NCI-H1930 (cell line): ENCODE results near the gene MAFG.
"Not testable (repeated sequence)": the region's sequence is repeated elsewhere in the genome, so short reads cannot be mapped to it uniquely, and the experiment has no call there.

ENCODE experiments used
- DNase-seq, 2 experiments: peaks; one replicate each; lab custom pipeline; 2025; lab: John Stamatoyannopoulos, UW

The MAFG gene

GRCh38 chr17:81958633-81959342, 31.3 kb upstream of the MAFG start:
- DNase-seq = no peak

DNA sequence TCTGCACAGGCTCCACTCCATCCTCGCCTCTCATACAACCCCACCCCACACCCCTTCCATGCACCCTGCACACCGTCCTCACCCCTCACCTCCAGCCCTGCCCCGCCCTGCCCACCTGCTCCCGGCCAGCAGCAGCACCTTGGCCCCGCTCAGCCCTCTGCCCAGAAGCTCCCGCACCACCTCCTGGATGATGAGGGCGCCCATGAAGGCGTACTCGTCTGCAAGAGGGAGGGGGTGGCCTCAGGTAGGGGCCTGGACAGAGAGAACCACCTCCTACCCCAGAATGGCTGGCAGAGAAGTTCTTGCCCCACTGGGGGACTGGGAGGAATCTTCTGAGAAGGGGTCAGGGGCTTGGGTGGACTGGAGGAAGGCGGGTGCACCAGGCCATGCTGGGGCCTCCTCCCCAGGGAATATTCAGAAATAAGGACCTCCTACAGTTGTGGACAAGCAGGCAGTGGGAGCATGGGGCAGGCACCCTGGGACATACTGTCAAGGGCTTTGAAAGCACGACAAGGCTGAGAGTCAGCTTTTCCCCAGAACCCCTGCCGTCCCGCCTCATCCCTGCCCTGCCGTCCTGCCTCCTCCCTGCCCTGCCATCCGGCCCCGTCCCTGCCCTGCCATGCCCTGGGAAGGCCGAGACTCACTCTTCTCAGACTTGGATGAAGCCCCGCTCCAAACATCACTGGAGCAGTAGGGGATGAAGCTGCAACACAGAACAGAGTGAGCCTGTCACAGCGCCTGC, 30.3 kb upstream of the MAFG start:
- DNase-seq = no peak

GRCh38 chr17:81956607-81957589, 29.4 kb upstream of the MAFG start:
- no peak for DNase-seq

DNA sequence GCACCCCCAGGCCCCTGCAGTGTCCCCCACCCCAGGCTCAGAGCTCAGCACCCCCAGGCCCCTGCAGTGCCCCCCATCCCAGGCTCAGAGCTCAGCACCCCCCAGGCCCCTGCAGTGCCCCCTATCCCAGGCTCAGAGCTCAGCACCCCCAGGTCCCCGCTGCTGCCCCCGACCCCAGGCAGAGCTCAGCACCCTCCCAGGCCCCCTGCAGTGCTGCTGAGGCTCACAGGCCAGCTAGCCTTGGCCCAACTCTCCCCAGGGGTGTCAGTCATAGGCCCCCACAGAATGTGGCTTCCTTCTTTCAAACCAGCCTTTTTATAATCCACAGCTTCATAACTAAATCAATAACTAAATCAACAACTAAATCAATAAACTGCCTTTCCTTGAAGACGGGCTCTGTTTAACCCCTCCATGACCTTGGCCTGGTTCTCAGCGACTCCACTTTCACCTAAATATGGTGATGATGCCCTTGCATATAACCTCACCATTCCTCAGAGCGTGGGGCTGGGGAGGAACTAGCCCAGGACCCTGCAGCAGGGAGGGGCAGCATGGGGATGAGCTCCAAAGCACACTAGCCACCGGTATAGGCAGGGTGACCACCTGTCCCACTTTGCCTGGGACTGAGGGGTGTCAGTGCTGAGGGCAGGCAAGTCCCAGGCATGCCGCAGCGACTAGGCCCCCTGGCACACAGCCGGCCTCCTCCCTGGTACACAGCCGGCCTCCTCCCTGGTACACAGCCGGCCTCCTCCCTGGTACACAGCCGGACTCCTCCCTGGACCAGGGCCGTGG, 28.4 kb upstream of the MAFG start:
- no peak for DNase-seq

GRCh38 chr17:81955058-81955681, 27.6 kb upstream of the MAFG start:
- no peak for DNase-seq

DNA sequence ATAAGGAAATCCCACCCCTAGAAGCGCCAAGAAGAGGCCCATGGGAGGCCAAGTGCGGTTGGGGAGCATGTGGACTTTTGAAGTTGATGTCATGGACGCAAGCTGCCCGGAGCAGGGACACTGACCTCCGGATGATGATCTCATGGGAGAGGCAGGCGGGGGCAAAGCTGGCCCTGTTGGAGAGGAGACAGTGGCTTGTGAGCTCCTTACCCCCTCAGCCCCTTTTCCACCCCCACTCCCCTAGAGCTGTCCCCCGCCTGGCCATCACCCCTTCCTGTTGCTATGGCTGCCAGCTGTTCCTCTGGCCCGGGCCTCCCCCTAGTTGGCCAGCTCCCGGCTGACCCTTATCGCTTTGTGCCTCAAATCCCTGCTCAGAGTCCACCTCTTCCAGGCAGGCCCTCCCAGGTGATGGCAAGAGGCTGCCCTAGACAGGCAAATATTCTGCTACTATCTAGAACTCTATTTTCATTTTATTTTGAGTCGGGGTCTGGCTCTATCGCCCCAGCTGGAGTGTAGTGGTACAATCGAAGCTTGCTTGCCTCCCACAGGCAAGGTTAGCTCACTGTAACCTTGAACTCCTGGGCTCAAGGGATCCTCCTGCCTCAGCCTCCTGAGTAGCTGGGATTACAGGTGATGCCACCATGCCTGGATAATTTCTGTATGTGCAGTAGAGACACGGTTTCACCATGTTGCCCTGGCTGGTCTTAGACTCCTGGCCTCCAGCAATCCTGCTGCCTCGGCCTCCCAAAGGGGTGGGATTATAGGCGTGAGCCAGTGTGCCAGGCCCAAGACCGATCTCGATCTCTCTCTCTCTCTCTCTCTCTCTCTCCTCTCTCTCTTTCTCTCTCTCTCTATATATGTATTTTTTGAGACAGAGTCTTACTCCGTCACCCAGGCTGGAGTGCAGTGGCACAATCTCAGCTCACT, 26.9 kb upstream of the MAFG start:
- no peak for DNase-seq

DNA sequence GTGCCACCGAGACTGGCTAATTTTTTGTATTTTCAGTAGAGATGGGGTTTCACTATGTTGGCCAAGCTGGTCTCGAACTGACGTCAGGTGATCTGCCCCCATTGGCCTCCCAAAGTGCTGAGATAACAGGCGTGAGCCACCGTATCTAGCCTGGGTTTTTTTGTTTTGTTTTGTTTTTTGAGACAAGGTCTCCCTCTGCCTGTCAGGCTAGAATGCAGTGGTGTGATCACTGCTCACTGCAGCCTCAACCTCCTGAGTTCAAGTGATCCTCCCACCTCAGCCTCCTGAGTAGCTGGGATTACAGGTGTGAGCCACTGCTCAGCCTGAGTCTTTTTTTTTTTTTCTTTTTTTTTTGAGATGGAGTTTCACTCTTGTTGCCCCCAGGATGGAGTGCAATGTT, 25.9 kb upstream of the MAFG start:
- not testable (repeated sequence) for DNase-seq

DNA sequence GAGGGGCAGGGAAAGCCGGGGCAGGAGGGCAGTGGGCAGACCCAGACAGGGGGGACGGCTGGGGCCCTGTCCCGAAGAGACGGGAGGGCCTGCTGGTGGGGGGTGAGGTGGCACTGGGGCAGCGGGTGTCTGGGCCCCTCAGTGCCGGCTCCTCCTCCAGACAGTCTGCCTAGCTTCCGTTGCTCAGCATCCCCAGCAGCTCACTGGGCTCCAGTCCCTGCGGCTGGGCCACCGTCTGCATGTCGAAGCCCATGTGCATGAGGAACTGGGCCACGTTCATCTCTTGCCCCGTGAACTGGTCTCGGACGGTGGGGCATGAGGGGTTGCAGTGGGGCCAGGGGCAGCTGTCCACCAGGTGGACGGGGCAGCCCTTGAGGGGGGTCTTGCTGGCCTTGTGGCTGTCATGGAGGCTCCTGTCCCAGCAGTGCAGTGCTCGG, 25.3 kb upstream of the MAFG start:
- no peak for DNase-seq

GRCh38 chr17:81951785-81952684, 24.5 kb upstream of the MAFG start:
- no peak for DNase-seq

- no peak for DNase-seq
Measured at GRCh38 chr17:81950501-81950900, 23.0 kb upstream of the MAFG start.

DNA sequence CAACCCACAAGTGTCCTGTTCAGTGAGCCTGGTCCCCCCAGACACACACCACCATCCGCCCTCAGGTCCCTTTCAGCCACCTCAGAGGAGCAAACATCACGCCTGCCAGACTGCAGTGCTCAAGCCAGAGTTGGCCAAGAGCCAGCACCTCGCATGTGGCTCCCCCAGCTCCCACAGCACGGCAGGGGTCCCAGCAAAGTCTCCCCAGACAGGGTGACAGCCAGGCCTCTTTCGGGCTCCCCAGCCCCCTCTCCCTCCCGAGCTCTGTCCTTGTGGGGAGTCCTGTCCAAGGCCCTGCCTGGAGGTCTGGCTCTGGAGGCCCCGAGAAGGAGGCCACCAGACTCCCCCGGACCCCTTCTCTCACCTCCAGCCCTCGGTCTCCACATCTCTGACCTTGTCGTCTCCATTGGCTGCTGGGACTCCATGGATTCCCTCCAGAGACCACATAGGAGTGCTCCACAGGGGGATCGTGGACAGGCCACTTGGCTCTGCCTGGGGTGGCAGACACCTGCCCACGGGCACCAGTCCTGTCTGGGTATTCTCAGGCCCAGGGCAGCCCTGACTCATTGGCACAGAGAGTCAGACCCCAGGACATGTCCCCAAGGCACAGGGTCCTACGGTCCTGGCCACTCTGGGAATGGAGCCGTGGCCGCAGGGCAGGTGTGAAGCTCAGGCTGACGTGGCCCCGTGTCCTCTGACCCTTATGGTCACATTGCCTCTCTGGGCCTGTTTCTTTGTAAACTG, 21.3 kb upstream of the MAFG start:
- no peak for DNase-seq

GRCh38 chr17:81947189-81947588, 19.7 kb upstream of the MAFG start, which contains the start of gene MYADML2:
TSS of gene MYADML2 (minus strand) at chr17:81947233. CDS start at chr17:81941741, 5,492 bp downstream.
- DNase-seq = no peak

DNA sequence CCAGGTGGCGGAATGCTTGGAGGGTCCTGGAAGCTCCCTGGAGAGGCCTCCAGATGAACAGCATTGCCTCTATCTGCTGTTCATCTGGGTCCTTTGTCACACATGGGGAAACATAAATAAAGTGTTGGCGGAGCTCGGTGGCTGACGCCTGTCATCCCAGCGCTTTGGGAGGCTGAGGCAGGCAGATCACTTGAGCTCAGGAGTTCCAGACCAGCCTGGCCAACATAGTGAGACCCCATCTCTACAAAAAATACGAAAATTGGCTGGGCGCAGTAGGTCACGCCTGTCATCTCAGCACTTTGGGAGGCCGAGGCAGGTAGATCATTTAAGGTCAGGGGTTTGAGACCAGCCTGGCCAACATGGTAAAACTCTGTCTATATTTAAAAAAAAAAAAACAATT, 17.3 kb upstream of the MAFG start:
- DNase-seq = no peak

DNA sequence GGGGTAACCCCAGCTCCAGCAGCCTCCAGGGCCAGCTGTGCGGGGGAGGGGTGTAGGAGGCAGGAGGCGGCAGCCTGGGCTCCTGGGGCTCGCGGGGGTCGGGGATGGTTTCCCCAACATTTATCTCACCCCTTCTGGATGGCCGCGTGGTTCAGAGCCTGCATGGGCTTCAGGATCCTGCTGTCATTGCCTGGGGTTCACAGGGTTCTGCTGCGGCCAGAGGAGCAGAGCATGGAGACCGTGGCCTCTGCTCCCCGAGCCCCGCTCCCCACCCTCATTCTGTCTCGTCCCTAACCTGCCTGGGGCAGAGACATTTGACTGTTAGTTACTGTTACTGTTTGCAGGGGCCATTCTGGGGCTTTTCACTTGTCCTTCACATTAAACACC, 14.6 kb upstream of the MAFG start:
- DNase-seq = no peak

DNA sequence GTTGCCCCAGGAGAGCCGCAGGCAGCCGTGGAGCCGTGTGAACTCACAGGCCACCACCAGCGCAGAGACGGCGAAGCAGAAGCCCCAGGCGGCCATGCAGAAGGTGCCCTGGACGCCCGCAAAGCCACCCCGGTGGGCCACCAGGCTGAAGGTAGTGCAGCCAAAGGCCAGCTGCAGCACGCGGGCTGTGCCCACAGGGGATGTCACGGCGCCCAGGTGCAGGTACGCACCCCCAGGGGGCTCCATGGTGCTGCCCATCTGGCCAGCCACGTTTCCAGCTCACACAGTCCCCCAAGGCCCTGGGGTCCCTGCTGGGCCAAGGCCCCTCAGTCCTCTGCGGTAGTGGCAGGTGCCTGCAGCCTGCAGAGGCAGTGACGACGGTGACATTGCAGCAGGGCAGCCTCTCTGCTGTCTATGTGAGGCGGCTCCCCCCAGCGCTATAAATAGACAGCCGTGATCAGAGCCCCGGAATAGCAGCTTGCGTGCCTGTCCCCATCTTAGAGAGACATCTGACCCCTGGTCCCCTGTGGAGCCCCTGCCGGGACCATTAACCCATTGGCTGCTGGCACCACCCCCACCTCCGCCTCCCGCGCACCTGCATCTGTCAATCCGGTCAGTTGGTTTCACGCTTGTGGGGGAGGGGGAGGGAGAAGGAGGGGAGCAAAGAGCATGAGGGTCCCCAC, 14.1 kb upstream of the MAFG start:
- no peak for DNase-seq

- DNase-seq = no peak
Measured at GRCh38 chr17:81940538-81941483, 13.3 kb upstream of the MAFG start.
